GM18868 (cell line): ENCODE data around the gene VWCE.
"Not testable (repeated sequence)": the region's sequence is repeated elsewhere in the genome, so short reads cannot be mapped to it uniquely, and the experiment has no call there.

Source experiments
- ATAC-seq: cut with Tn5 transposase; IDR thresholded peaks from one replicate; pipeline ENCODE4 v1.9.1; 2021; ENCODE audit warnings: mild to moderate bottlenecking, moderate library complexity; ENCODE audit not compliant: unreplicated experiment

The VWCE gene

DNA sequence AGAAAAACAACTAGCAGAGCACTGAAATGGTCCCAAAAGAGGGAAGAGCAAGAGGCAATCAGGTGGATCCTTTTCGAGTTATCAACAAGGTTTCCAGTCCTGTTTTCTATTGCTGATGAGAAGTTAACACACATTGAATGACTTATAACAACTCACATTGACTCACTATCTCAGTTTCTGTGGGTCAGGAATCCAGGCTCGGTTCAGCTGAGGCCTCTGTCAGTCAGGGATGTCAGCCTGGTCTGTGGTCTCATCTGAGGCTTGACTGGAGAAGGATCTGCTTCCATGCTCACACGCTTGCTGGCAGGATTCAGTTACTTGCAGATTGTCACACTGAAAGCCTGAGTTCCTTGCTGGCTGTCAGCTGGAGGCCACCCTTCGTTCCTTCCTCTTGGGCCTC is 76.8 kb downstream of the VWCE start:
- not testable (repeated sequence) for ATAC-seq

DNA sequence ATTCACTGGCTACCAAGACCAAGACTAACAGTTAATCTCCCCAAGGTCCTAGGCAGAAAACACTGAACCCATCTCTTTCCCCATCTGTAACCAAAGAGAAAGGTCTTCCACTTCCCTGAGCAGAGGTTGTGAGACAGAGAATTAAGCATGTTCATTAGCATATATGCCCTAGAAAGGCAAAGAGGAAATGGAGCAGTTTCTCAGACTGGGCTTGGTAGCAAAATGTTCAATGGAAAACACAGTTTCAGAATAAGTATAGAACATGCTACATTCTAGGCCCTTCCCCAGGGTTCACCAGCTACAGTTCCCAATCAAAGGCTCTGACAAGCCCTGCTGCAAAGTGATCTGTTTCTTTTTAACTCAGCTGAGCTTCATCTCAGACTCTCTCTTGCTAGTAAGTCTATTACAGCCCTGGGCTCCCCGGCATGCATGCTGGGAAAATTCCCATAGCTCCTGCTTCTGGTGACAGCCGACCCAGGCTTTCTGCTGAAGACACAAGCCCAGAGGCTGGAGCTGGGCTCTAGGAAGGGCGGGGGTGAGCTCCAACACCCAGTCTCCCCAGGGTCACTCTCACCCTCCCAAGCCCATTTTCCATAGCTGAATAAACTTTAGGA is 81.3 kb downstream of the VWCE start:
- not testable (repeated sequence) for ATAC-seq

DNA sequence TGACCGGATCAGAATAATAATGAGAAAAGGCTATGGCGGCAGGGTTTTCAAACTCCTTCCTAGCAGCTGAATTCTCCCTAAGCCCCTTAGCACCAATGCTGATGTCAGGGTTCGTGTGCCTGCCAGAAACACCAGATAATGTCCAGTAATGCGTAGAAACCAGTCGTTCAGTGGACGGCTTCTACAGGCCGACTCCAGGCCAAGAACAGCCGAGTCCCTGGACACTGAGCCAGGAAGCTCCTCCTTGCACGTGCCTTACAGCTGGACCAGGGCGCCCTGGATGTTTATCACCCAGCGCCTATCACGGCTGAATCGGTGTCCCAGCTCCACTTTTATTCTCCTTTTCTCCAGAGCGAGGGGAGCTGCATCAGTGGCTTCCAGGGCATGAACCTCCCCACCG is 82.9 kb downstream of the VWCE start:
- ATAC-seq = not testable (repeated sequence)

DNA sequence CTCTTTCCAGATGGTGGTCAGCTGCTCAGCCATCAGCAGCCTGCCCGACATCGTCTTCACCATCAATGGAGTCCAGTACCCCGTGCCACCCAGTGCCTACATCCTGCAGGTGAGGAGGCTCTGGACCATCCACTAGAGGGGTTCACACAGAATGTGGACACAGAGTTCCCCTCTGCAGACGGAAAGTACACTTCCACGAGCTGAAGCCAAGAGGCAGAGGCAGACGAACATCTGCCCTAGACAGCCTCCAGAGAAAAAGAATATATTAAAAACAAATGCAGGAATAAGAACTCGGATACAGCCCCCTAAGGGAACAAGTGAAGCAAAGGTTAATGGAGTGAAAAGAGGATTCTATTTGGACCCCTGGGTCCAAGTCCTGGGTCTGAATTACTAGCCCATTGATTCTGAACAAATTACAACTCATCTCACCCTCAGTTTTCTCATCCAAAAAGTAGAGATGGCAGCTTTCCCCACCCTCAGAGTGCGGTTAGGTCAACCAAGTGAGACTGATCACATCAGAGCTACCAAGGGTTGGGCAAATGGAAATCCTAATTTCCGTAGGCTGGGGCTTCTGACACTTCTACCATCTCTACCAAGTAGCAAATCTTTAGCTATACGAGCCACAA is 83.7 kb downstream of the VWCE start:
- not testable (repeated sequence) for ATAC-seq

DNA sequence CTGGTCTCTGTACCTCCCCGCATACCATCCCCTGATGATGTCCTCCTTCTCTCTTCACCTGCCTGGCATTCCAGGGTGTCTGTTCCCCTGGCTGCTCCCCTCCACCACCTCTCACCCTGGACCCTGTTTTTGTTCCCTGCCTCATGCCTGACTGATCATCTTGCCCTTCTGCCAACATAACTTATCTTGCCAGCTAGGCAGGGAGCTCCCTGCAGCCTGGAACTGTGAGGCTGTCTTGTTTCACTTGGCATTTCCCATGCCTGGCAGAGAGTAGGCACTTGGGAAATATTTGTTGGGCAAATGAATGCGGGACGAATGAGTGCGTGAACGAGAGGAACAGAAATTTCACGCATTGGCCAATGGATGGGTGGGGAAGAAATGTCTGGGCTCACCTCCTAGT is 84.5 kb downstream of the VWCE start:
- ATAC-seq = not testable (repeated sequence)
